ENCODE data around the gene ALOX5. TPM values are rescaled to one million over a fixed set of nuclear protein-coding genes. Genes with fewer than 3 reads are reported as not detected.

ALOX5 gene
- total RNA-seq, 2 experiments from 2014 or later: 0.56 to 0.60 TPM

- Mint-ChIP-seq H3K4me1 (ENCODE audit: low read depth) (peaks cover 12% of the 10 kb centered on the region), H3K27ac (no peak overlapping the region), H3K36me3 (ENCODE audit: low read depth) (no peaks in the 10 kb centered on the region), H3K4me3 (peak overlapping the region; percentile 27), H3K27me3 (peaks cover 29% of the 10 kb centered on the region), H3K9me3 (no peaks in the 10 kb centered on the region)
- ChIA-PET CTCF (no interaction called here), POLR2A (no interaction called here)
- DNase-seq (peak; percentile 26), ATAC-seq (peak; percentile 43)
- intact Hi-C loops (cut with micrococcal nuclease): no loop called here
- TF ChIP-seq, protein P1, sequence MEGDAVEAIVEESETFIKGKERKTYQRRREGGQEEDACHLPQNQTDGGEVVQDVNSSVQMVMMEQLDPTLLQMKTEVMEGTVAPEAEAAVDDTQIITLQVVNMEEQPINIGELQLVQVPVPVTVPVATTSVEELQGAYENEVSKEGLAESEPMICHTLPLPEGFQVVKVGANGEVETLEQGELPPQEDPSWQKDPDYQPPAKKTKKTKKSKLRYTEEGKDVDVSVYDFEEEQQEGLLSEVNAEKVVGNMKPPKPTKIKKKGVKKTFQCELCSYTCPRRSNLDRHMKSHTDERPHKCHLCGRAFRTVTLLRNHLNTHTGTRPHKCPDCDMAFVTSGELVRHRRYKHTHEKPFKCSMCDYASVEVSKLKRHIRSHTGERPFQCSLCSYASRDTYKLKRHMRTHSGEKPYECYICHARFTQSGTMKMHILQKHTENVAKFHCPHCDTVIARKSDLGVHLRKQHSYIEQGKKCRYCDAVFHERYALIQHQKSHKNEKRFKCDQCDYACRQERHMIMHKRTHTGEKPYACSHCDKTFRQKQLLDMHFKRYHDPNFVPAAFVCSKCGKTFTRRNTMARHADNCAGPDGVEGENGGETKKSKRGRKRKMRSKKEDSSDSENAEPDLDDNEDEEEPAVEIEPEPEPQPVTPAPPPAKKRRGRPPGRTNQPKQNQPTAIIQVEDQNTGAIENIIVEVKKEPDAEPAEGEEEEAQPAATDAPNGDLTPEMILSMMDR (IDR thresholded peaks at IDR 0.05): no peak
Measured at GRCh38 chr10:45374350-45375052, 485 bp downstream of the ALOX5 start.

GRCh38 chr10:45375101-45375500 is 1.1 kb downstream of the ALOX5 start:
- no peak for DNase-seq
- Mint-ChIP-seq H3K9me3 (no peaks in the 10 kb centered on the region), H3K4me3 (no peak overlapping the region), H3K4me1 (ENCODE audit: low read depth) (peaks cover 12% of the 10 kb centered on the region), H3K36me3 (ENCODE audit: low read depth) (no peaks in the 10 kb centered on the region), H3K27me3 (peaks cover 29% of the 10 kb centered on the region), H3K27ac (no peak overlapping the region)
- TF ChIP-seq, protein P1 (IDR thresholded peaks at IDR 0.05): no peak
- intact Hi-C loops (cut with micrococcal nuclease): no loop called here
- POLR2A ChIA-PET: no interaction called here
- no peak for ATAC-seq
- CTCF ChIA-PET: no interaction called here

- H3K4me1 Mint-ChIP-seq (ENCODE audit: low read depth): peaks cover 12% of the 10 kb centered on the region
- DNase-seq (no peak), ATAC-seq (no peak)
- peaks cover 23% of the 10 kb centered on the region for H3K27me3 Mint-ChIP-seq
- intact Hi-C loops (cut with micrococcal nuclease): no loop called here
- POLR2A ChIA-PET: no interaction called here
- H3K4me3 Mint-ChIP-seq: no peak overlapping the region
- no peaks in the 10 kb centered on the region for H3K36me3 Mint-ChIP-seq (ENCODE audit: low read depth)
- no peak overlapping the region for H3K27ac Mint-ChIP-seq
- H3K9me3 Mint-ChIP-seq: no peaks in the 10 kb centered on the region
- TF ChIP-seq, protein P1 (IDR thresholded peaks at IDR 0.05): no peak
- CTCF ChIA-PET: no interaction called here
Measured at GRCh38 chr10:45375716-45376231, 1.8 kb downstream of the ALOX5 start.

GRCh38 chr10:45376371-45376801 is 2.4 kb downstream of the ALOX5 start:
- TF ChIP-seq, protein P1 (IDR thresholded peaks at IDR 0.05): no peak
- Mint-ChIP-seq H3K4me1 (ENCODE audit: low read depth) (peaks cover 12% of the 10 kb centered on the region), H3K9me3 (no peaks in the 10 kb centered on the region), H3K4me3 (no peak overlapping the region), H3K27me3 (peaks cover 22% of the 10 kb centered on the region), H3K27ac (no peak overlapping the region), H3K36me3 (ENCODE audit: low read depth) (no peaks in the 10 kb centered on the region)
- ChIA-PET CTCF (interaction anchor here (1.1 kb wide), 1 partner anchor 23 kb away, joined by 3 read pairs; no protein-coding TSS in a partner anchor), POLR2A (no interaction called here)
- intact Hi-C loops (cut with micrococcal nuclease): no loop called here
- DNase-seq (no peak), ATAC-seq (no peak)

DNA sequence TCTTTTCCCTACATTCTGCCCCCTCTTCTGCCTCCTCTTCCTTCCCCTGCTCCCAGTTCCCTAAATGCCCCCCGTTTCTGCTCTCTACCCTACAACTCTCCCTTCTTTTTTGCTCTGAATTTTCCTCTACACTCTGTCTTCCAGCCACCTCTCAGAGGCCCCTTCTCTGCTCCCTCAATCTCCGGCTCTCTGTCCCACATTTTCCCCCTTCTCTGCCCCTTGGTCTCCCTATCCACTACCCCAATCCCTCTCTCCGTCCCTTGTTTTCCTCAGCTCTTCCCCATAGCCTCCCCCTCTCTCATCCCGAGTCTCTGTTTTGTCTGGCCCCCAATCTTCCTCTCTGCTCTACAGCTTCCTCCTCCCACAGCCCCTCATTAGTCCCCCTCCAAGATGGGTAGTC is 3.3 kb downstream of the ALOX5 start:
- POLR2A ChIA-PET: no interaction called here
- CTCF ChIA-PET: interaction anchor here (1.1 kb wide), 1 partner anchor 24 kb away, joined by 3 read pairs; no protein-coding TSS in a partner anchor
- peaks cover 12% of the 10 kb centered on the region for H3K4me1 Mint-ChIP-seq (ENCODE audit: low read depth)
- DNase-seq (no peak), ATAC-seq (no peak)
- H3K27ac Mint-ChIP-seq: no peak overlapping the region
- no peaks in the 10 kb centered on the region for H3K9me3 Mint-ChIP-seq
- intact Hi-C loops (cut with micrococcal nuclease): no loop called here
- no peaks in the 10 kb centered on the region for H3K36me3 Mint-ChIP-seq (ENCODE audit: low read depth)
- H3K4me3 Mint-ChIP-seq: no peak overlapping the region
- TF ChIP-seq, protein P1 (IDR thresholded peaks at IDR 0.05): no peak
- H3K27me3 Mint-ChIP-seq: peaks cover 21% of the 10 kb centered on the region

All from activated CD8-positive, alpha-beta T cell treated with anti-CD3 and anti-CD28 coated beads for 36 hours (primary cell).